ENCODE results near the gene PDCL2.

DNA sequence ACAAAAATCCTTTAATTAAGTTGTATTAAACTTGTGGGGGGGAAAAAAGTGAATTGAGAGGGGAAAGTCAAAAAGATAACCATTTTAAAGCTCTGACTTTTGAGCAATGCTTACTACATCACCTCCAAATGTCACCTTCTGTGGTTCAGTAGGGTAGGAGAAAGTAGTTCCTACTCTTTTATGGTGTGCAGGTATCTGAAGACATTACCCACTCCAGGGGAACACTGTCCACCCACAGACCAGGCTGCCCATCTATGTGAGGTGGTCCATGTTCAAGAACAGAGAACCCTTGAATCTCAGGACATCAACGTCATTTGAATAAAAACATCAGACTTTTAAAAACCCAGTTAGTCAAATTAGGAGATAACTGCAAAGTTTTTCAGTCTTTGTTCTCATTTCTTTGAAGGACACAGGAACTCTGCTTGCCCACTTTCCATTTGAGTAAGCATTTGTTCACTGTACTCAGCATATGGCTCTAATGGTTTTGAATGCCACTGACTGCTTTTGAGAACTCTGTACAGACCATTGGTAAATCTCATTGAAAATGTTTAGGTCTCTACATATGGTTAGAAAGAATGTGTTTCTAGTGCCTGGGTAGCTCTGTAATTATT is 25.6 kb upstream of the PDCL2 start:
- TF ChIP-seq POLR2A (conservative IDR thresholded peaks at IDR 0.05): no peak
- TF ChIP-seq RFX5 (IDR thresholded peaks at IDR 0.05; ENCODE audit: low read depth, low read length): no peak
- TF ChIP-seq HCFC1 (IDR thresholded peaks at IDR 0.05; ENCODE audit: low read depth, low read length): no peak
- TF ChIP-seq NCOR1 (IDR thresholded peaks at IDR 0.05): no peak
- TF ChIP-seq NRF1 (conservative IDR thresholded peaks at IDR 0.05 in 1 of 2, IDR thresholded peaks at IDR 0.05 in 1 of 2): no peak
- no peak for TF ChIP-seq ZNF3 (CRISPR knock-in tag; IDR thresholded peaks at IDR 0.05)
- TF ChIP-seq RAD21 (CRISPR knock-in tag; conservative IDR thresholded peaks at IDR 0.05 in 1 of 2, IDR thresholded peaks at IDR 0.05 in 1 of 2): no peak
- TF ChIP-seq NFIX (CRISPR knock-in tag; IDR thresholded peaks at IDR 0.05; ENCODE audit: low read depth): no peak
- no peak for TF ChIP-seq ZNF79 (CRISPR knock-in tag; IDR thresholded peaks at IDR 0.05; ENCODE audit: low read depth)
- TF ChIP-seq, protein P1, sequence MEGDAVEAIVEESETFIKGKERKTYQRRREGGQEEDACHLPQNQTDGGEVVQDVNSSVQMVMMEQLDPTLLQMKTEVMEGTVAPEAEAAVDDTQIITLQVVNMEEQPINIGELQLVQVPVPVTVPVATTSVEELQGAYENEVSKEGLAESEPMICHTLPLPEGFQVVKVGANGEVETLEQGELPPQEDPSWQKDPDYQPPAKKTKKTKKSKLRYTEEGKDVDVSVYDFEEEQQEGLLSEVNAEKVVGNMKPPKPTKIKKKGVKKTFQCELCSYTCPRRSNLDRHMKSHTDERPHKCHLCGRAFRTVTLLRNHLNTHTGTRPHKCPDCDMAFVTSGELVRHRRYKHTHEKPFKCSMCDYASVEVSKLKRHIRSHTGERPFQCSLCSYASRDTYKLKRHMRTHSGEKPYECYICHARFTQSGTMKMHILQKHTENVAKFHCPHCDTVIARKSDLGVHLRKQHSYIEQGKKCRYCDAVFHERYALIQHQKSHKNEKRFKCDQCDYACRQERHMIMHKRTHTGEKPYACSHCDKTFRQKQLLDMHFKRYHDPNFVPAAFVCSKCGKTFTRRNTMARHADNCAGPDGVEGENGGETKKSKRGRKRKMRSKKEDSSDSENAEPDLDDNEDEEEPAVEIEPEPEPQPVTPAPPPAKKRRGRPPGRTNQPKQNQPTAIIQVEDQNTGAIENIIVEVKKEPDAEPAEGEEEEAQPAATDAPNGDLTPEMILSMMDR (IDR thresholded peaks at IDR 0.05 in 2 of 3, conservative IDR thresholded peaks at IDR 0.05 in 1 of 3; ENCODE audit: insufficient read depth in 2 of 3, low read depth in 1 of 3, low read length in 3 of 3): no peak
- TF ChIP-seq SMARCB1 (IDR thresholded peaks at IDR 0.05; ENCODE audit: insufficient read length, low read depth): no peak
- TF ChIP-seq, protein P2, sequence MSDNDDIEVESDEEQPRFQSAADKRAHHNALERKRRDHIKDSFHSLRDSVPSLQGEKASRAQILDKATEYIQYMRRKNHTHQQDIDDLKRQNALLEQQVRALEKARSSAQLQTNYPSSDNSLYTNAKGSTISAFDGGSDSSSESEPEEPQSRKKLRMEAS (CRISPR knock-in tag; IDR thresholded peaks at IDR 0.05): no peak
- no peak for TF ChIP-seq MEF2D (tag; conservative IDR thresholded peaks at IDR 0.05; ENCODE audit: low read depth)

Data from K562 (cell line).